Prostate gland (tissue), 2 donors: ENCODE data around the gene PIAS4.

Experiments
- POLR2A ChIP-seq: fragments of 450-650 bp; IDR thresholded peaks from one replicate; pipeline ENCODE4 v1.6.1; 2016; ENCODE audit warnings: antibody characterized with exemption, mild to moderate bottlenecking
- POLR2AphosphoS5 ChIP-seq: sonication (generic); formaldehyde crosslinking; IDR thresholded peaks from one replicate; pipeline ENCODE4 v1.6.1; 2017; ENCODE audit warnings: antibody characterized with exemption
- TF ChIP-seq, protein P1 (sequence below), 4 experiments: fragments of 200-600 bp in 2 of 4; fragments of 450-650 bp in 2 of 4; sonication (generic) in 2 of 4; IDR thresholded peaks; 1 replicate in 3 of 4; 2 replicates in 1 of 4; pipeline ENCODE4 v1.5.1; 2016 to 2019; ENCODE audit warnings: antibody characterized with exemption in 4 of 4, mild to moderate bottlenecking in 2 of 4, moderate library complexity in 2 of 4

DNA sequence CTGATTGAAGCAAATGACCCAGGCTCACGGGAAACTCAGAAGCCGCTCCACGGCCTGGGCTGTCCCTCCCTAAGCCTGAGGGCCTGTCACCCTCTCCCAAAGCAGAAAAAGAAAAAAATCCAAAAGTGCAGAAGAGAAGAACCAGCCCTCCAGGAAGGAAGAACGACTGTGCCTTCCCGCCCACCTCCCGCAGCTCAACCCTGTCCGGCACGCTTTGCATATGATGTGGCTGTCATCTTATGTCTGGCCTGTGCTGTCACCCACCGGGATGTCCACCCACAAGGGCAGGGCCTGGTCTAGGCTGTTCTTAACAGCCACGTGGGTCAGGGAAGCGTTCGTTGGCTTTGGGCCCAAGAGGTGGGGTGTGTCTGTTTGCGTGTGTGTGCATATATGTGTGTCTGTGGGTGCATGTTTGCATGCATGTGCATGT, 45.5 kb downstream of the PIAS4 start:
- TF ChIP-seq, protein P1, sequence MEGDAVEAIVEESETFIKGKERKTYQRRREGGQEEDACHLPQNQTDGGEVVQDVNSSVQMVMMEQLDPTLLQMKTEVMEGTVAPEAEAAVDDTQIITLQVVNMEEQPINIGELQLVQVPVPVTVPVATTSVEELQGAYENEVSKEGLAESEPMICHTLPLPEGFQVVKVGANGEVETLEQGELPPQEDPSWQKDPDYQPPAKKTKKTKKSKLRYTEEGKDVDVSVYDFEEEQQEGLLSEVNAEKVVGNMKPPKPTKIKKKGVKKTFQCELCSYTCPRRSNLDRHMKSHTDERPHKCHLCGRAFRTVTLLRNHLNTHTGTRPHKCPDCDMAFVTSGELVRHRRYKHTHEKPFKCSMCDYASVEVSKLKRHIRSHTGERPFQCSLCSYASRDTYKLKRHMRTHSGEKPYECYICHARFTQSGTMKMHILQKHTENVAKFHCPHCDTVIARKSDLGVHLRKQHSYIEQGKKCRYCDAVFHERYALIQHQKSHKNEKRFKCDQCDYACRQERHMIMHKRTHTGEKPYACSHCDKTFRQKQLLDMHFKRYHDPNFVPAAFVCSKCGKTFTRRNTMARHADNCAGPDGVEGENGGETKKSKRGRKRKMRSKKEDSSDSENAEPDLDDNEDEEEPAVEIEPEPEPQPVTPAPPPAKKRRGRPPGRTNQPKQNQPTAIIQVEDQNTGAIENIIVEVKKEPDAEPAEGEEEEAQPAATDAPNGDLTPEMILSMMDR (IDR thresholded peaks at IDR 0.05), result no peak
- TF ChIP-seq POLR2A (no peak), POLR2AphosphoS5 (no peak)
